H1 (cell line): ENCODE results near the gene ZSCAN16. TPM values are rescaled to one million over a fixed set of nuclear protein-coding genes. Genes with fewer than 3 reads are reported as not detected.
"Not testable (repeated sequence)": the region's sequence is repeated elsewhere in the genome, so short reads cannot be mapped to it uniquely, and the experiment has no call there.

ENCODE experiments used
- CTCF ChIA-PET: fragments of 300-600 bp; sonication (Branson Sonifier 250); formaldehyde crosslinking; loops from one replicate; lab custom pipeline; 2021; ENCODE audit not compliant: partially characterized antibody; lab: Charles Lee
- POLR2A ChIA-PET: fragments of 300-600 bp; sonication (Branson Sonifier 250); formaldehyde crosslinking; loops from one replicate; lab custom pipeline; 2021; ENCODE audit warnings: inconsistent platforms; ENCODE audit not compliant: partially characterized antibody; lab: Charles Lee
- DNase-seq, 2 experiments: peaks; one replicate each; pipeline versions ENCODE4 v3.0.0 to v3.0.0-alpha.2; 2010 to 2022; ENCODE audit warnings: low spot score in 2 of 2, low read depth in 1 of 2, mixed read lengths in 1 of 2
- FAIRE-seq: peaks from 2 replicates; lab custom pipeline; 2011; peaks lifted over from hg19 to GRCh38; lab: Jason Lieb, UNC
- H2AFZ ChIP-seq: 2 replicates; pipeline ENCODE4 v1.8.1; 2012; ENCODE audit warnings: low read length, inconsistent platforms
- H2AK5ac ChIP-seq: 2 replicates; pipeline ENCODE4 v1.6.1; 2013; ENCODE audit warnings: low read depth, low read length
- H2BK120ac ChIP-seq: replicated peaks from 2 replicates; pipeline ENCODE3; 2013; ENCODE audit warnings: low read depth, low read length, inconsistent platforms
- H2BK12ac ChIP-seq: 2 replicates; pipeline ENCODE4 v1.6.1; 2013; ENCODE audit warnings: low read depth, low read length
- H2BK15ac ChIP-seq: 2 replicates; pipeline ENCODE4 v1.6.1; 2013; ENCODE audit warnings: low read length
- H2BK20ac ChIP-seq: 2 replicates; pipeline ENCODE4 v1.6.1; 2013; ENCODE audit warnings: low read length
- H2BK5ac ChIP-seq: 2 replicates; pipeline ENCODE4 v1.6.1; 2013; ENCODE audit warnings: low read depth, low read length
- H3K14ac ChIP-seq: 2 replicates; pipeline ENCODE4 v1.6.1; 2013; ENCODE audit warnings: inconsistent platforms; ENCODE audit not compliant: insufficient read length
- H3K18ac ChIP-seq: 2 replicates; pipeline ENCODE4 v1.6.1; 2013; ENCODE audit warnings: low read length; ENCODE audit errors: extremely low read depth
- H3K23ac ChIP-seq: 2 replicates; pipeline ENCODE4 v1.6.1; 2013; ENCODE audit warnings: inconsistent platforms; ENCODE audit not compliant: insufficient read length
- H3K23me2 ChIP-seq: 2 replicates; pipeline ENCODE4 v1.6.1; 2013; ENCODE audit warnings: low read depth, low read length
- H3K27ac ChIP-seq: 2 replicates; pipeline ENCODE4 v1.6.1; 2011; ENCODE audit warnings: low read depth, low read length, inconsistent platforms
- H3K27me3 ChIP-seq, 4 experiments: replicated peaks in 1 of 4; 1 replicate in 1 of 4; 2 replicates in 3 of 4; pipeline versions ENCODE4 v1.6.1 to v1.8.1; 2011 to 2013; ENCODE audit warnings: low read length in 3 of 4, mild to moderate bottlenecking in 3 of 4, inconsistent platforms in 2 of 4, mixed read lengths in 2 of 4, moderate library complexity in 1 of 4; ENCODE audit not compliant: control insufficient read depth in 3 of 4, insufficient read depth in 3 of 4; ENCODE audit errors: extremely low read depth in 1 of 4
- H3K36me3 ChIP-seq, 4 experiments: 2 replicates each; pipeline versions ENCODE4 v1.6.1 to v1.8.1; 2011 to 2013; ENCODE audit warnings: mild to moderate bottlenecking in 4 of 4, low read length in 3 of 4, moderate library complexity in 2 of 4, control low read depth in 1 of 4, inconsistent platforms in 1 of 4; ENCODE audit not compliant: insufficient read depth in 4 of 4, control insufficient read depth in 2 of 4
- H3K4ac ChIP-seq: replicated peaks from 2 replicates; pipeline ENCODE3; 2013; ENCODE audit warnings: low read length, low read depth, mixed read lengths, inconsistent platforms; ENCODE audit not compliant: insufficient read length
- H3K4me1 ChIP-seq, 4 experiments: replicated peaks in 1 of 4; 1 replicate in 1 of 4; 2 replicates in 3 of 4; pipeline versions ENCODE4 v1.6.1 to v1.8.1; 2011 to 2013; ENCODE audit warnings: low read length in 3 of 4, inconsistent platforms in 2 of 4, mixed read lengths in 1 of 4; ENCODE audit not compliant: insufficient read depth in 4 of 4, control insufficient read depth in 3 of 4
- H3K4me2 ChIP-seq, 2 experiments: 2 replicates each; pipeline versions ENCODE4 v1.6.1 to v1.8.1; 2011 to 2013; ENCODE audit warnings: low read depth in 2 of 2, low read length in 2 of 2, control low read depth in 1 of 2, inconsistent platforms in 1 of 2, mild to moderate bottlenecking in 1 of 2; ENCODE audit not compliant: insufficient read depth in 1 of 2
- H3K4me3 ChIP-seq, 4 experiments: fragments of 200-600, 300-600 bp in 1 of 4; sonication (generic), shearing (Covaris generic), sonication (Bioruptor Twin) in 1 of 4; 2 replicates each; pipeline versions ENCODE4 v1.5.1 to v1.8.1; 2011 to 2016; ENCODE audit warnings: low read length in 4 of 4, low read depth in 3 of 4, control low read depth in 2 of 4, inconsistent platforms in 2 of 4, mild to moderate bottlenecking in 2 of 4, mixed read lengths in 1 of 4, moderate library complexity in 1 of 4; ENCODE audit not compliant: insufficient read depth in 2 of 4; ENCODE audit errors: extremely low read depth in 1 of 4
- H3K56ac ChIP-seq: replicated peaks from 2 replicates; pipeline ENCODE3; 2013; ENCODE audit warnings: low read depth, mild to moderate bottlenecking, mixed read lengths, low read length, inconsistent platforms; ENCODE audit not compliant: insufficient read length
- H3K79me1 ChIP-seq: 2 replicates; pipeline ENCODE4 v1.6.1; 2013; ENCODE audit warnings: low read depth, low read length, control low read depth
- H3K79me2 ChIP-seq, 2 experiments: 2 replicates each; pipeline versions ENCODE4 v1.6.1 to v1.8.1; 2012 to 2013; ENCODE audit warnings: low read length in 2 of 2, mild to moderate bottlenecking in 2 of 2, inconsistent platforms in 1 of 2; ENCODE audit not compliant: insufficient read depth in 2 of 2, control insufficient read depth in 1 of 2
- H3K9ac ChIP-seq, 4 experiments: replicated peaks in 1 of 4; 1 replicate in 1 of 4; 2 replicates in 3 of 4; pipeline versions ENCODE4 v1.6.1 to v1.8.1; 2011 to 2013; ENCODE audit warnings: low read depth in 3 of 4, low read length in 3 of 4, control low read depth in 2 of 4, mild to moderate bottlenecking in 2 of 4, moderate library complexity in 2 of 4, inconsistent platforms in 1 of 4; ENCODE audit errors: extremely low read depth in 1 of 4
- H3K9me3 ChIP-seq, 2 experiments: 2 replicates each; pipeline versions ENCODE4 v1.6.1 to v1.8.1; 2012 to 2013; ENCODE audit warnings: mild to moderate bottlenecking in 2 of 2, moderate library complexity in 2 of 2, control low read depth in 1 of 2, inconsistent platforms in 1 of 2, low read depth in 1 of 2, low read length in 1 of 2, mixed read lengths in 1 of 2; ENCODE audit not compliant: insufficient read depth in 2 of 2
- H4K20me1 ChIP-seq, 2 experiments: replicated peaks in 1 of 2; 2 replicates each; pipeline versions ENCODE3 to v1.8.1; 2011 to 2013; ENCODE audit warnings: inconsistent platforms in 2 of 2, low read length in 2 of 2, mild to moderate bottlenecking in 1 of 2; ENCODE audit not compliant: insufficient read depth in 2 of 2, control insufficient read depth in 1 of 2
- H4K5ac ChIP-seq: 2 replicates; pipeline ENCODE4 v1.6.1; 2013; ENCODE audit warnings: low read length, low read depth, mixed read lengths, inconsistent platforms; ENCODE audit not compliant: insufficient read length
- H4K8ac ChIP-seq: 2 replicates; pipeline ENCODE4 v1.8.0; 2013; ENCODE audit warnings: mild to moderate bottlenecking, moderate library complexity, low read length, inconsistent platforms; ENCODE audit not compliant: insufficient read depth; ENCODE audit errors: extremely low read depth
- H4K91ac ChIP-seq: replicated peaks from 2 replicates; pipeline ENCODE3; 2013; ENCODE audit warnings: low read length, mixed read lengths, inconsistent platforms; ENCODE audit not compliant: insufficient read length
- WGBS, 2 experiments: shearing (Covaris generic) in 1 of 2; methylation state at CpG; one replicate each; pipeline versions ENCODE4 v1.1.6 to v1.1.7; 2013 to 2015; ENCODE audit warnings: low lambda C conversion rate in 2 of 2, mixed read lengths in 2 of 2, inconsistent platforms in 1 of 2, low coverage in 1 of 2, missing lambda C conversion rate in 1 of 2; ENCODE audit not compliant: insufficient replicate concordance in 2 of 2, insufficient coverage in 1 of 2, insufficient read length in 1 of 2; ENCODE audit errors: extremely low coverage in 1 of 2, missing lambda C conversion rate in 1 of 2; 5-methylcytosine and 5-hydroxymethylcytosine counted together
- polyA plus RNA-seq, 7 experiments: library from polyadenylated mRNA; depleted of rRNA in 3 of 7; stranded (reverse) in 5 of 7; unstranded in 2 of 7; fragments of >200 nt in 5 of 7; fragments of 200-250 nt in 2 of 7; gene quantifications; 1 replicate in 5 of 7; 2 replicates in 1 of 7; 4 replicates in 1 of 7; pipeline versions ENCODE4 v1.2.1 to v1.2.3, GENCODE V29; 2011 to 2013; ENCODE audit warnings: missing spikeins in 2 of 7, mixed read lengths in 2 of 7
- total RNA-seq: library from RNA; stranded (reverse); fragmentation: NEBNext Ultra II Directional; extraction: Animal tissue kit (Norgen Biotek cat#: 25700); gene quantifications from 2 replicates; pipeline ENCODE4 v1.2.1, GENCODE V29; 2021

ZSCAN16 gene
- total and polyA plus RNA-seq, 2 of the 8 experiments (the other 6 are each of a cell fraction or from before 2014, with no cell fraction given): 3.6 to 9.4 TPM

DNA sequence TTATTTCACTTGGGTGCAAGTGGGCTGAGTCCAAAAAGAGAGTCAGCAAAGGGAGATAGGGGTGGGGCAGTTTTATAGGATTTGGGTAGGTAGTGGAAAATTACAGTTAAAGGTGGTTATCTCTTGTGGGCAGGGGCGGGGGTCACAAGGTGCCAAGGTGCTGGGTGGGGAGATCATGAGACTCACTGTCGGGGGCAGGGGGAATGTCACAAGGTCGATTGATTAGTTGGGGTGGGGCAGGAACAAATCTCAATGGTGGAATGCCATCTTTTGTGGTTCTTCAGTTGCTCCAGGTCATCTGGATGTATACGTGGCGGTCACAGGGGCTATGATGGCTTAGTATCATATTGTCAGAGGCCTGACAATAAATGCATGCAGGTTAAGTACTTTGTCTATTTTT is 2.1 kb upstream of the ZSCAN16 start:
- H2AK5ac ChIP-seq, H4K5ac ChIP-seq, H3K4me3 ChIP-seq, FAIRE-seq, H2BK12ac ChIP-seq, H3K14ac ChIP-seq, H4K91ac ChIP-seq, H3K9ac ChIP-seq, H2BK15ac ChIP-seq, H3K79me1 ChIP-seq, H4K20me1 ChIP-seq, H2BK5ac ChIP-seq, H3K9me3 ChIP-seq, H3K56ac ChIP-seq, DNase-seq, H3K27me3 ChIP-seq, H4K8ac ChIP-seq, H2BK20ac ChIP-seq, H3K23ac ChIP-seq, H3K23me2 ChIP-seq, H3K27ac ChIP-seq, H2AFZ ChIP-seq, H3K4ac ChIP-seq, H3K4me2 ChIP-seq, H3K4me1 ChIP-seq, H3K18ac ChIP-seq, H2BK120ac ChIP-seq: not testable (repeated sequence)
- POLR2A ChIA-PET: interaction anchor here (0.8 to 3.8 kb wide), 4 partner anchors 11 to 298 kb away, joined by 3 to 35 read pairs (median 3); partner anchors contain the start of gene ZKSCAN8
- Histone ChIP-seq H3K36me3 (peaks cover 0 to 16% (median 7%) of the 10 kb centered on the region in 4 experiments; a peak in 5 of 8 replicates), H3K79me2 (peaks cover 0 to 19% of the 10 kb centered on the region in 2 experiments; a peak in 2 of 4 replicates)
- CTCF ChIA-PET: interaction anchor here (1.6 kb wide), 1 partner anchor 20 kb away, joined by 4 read pairs; the partner anchor contains the start of gene ZKSCAN8
- 92% methylated on average over 5 of the region's 5 CpGs; no CpG with 5 or more reads in 1 of the 2 experiments for WGBS, 2 experiments
